ENCODE results near the gene LGALS8. TPM values are rescaled to one million over a fixed set of nuclear protein-coding genes. Genes with fewer than 3 reads are reported as not detected.

The LGALS8 gene
- total RNA-seq, 3 donors from 2014 or later (not counting 1 experiment from before 2014, with no cell fraction given), result 90.5 to 129 (median 114) TPM

DNA sequence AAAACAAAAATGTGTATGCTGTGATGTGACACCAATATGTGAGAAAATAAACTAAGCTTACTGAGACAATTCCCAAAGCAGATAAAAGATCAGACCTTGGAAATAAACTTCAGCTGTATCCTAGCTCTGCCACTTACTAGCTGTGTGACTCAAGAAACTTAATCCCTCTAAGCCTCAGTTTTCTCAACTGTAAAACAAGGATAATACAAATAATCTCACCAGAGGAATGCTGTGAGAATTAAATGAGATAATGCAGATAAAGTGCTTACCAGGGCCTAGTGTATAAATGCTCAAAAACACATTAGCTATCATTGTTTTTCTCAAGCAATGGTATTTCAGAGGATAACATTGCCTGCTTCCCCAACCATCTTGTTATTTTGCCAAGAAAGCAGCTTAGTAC, 78.4 kb downstream of the LGALS8 start:
- intact Hi-C loops (cut with micrococcal nuclease), result no loop called here
- ATAC-seq, result no peak
- H3K4me3 ChIP-seq (ENCODE audit: low read length), result no peak overlapping the region
- H3K36me3 Mint-ChIP-seq, result no peaks in the 10 kb centered on the region
- no peaks in the 10 kb centered on the region for H3K27me3 ChIP-seq (ENCODE audit: control insufficient read depth, insufficient read depth, low read length)
- no peak overlapping the region for H3K4me3 Mint-ChIP-seq
- DNase-seq, result no peak
- H3K27ac Mint-ChIP-seq, result no peak overlapping the region
- TF ChIP-seq, protein P1, sequence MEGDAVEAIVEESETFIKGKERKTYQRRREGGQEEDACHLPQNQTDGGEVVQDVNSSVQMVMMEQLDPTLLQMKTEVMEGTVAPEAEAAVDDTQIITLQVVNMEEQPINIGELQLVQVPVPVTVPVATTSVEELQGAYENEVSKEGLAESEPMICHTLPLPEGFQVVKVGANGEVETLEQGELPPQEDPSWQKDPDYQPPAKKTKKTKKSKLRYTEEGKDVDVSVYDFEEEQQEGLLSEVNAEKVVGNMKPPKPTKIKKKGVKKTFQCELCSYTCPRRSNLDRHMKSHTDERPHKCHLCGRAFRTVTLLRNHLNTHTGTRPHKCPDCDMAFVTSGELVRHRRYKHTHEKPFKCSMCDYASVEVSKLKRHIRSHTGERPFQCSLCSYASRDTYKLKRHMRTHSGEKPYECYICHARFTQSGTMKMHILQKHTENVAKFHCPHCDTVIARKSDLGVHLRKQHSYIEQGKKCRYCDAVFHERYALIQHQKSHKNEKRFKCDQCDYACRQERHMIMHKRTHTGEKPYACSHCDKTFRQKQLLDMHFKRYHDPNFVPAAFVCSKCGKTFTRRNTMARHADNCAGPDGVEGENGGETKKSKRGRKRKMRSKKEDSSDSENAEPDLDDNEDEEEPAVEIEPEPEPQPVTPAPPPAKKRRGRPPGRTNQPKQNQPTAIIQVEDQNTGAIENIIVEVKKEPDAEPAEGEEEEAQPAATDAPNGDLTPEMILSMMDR (IDR thresholded peaks at IDR 0.05), result no peak
- no peaks in the 10 kb centered on the region for H3K9me3 Mint-ChIP-seq
- no peak overlapping the region for H3K27ac ChIP-seq (ENCODE audit: low read length)
- peaks cover 0 to 2% of the 10 kb centered on the region in 2 donors for H3K27me3 Mint-ChIP-seq (ENCODE audit: low read depth in 2 of 2)
- H3K4me1 Mint-ChIP-seq, result peaks cover 9 to 18% of the 10 kb centered on the region in 2 donors
- H3K9me3 ChIP-seq (ENCODE audit: control insufficient read depth, insufficient read depth, low read length), result no peaks in the 10 kb centered on the region
- H3K4me1 ChIP-seq (ENCODE audit: control insufficient read depth, insufficient read depth, low read length), result peaks cover 11% of the 10 kb centered on the region
- H3K36me3 ChIP-seq (ENCODE audit: control insufficient read depth, insufficient read depth, low read length), result peaks cover 18% of the 10 kb centered on the region

Other genes starting within 250 kb of the LGALS8 start
- 10 to 100 TPM; 14.7 to 17.8 (median 16.5) TPM for gene ERO1B, start 242.0 kb upstream of the LGALS8 start, total RNA-seq
- 1 to 10 TPM; 2.0 to 5.4 (median 2.6) TPM for gene EDARADD, start 129.7 kb upstream of the LGALS8 start, total RNA-seq
- gene HEATR1, start 80.5 kb downstream of the LGALS8 start, total RNA-seq, result 10 to 100 TPM; 29.0 to 43.0 (median 35.3) TPM
- gene ACTN2, start 162.5 kb downstream of the LGALS8 start, total RNA-seq, result not detected

All from natural killer cell (primary cell).